Epidermal melanocyte (primary cell): ENCODE measurements around the gene NCOR2.
"Not testable (repeated sequence)": the region's sequence is repeated elsewhere in the genome, so short reads cannot be mapped to it uniquely, and the experiment has no call there.

Experiments
- DNase-seq: peaks from one replicate; pipeline ENCODE4 v3.0.0; 2011; ENCODE audit warnings: low spot score; ENCODE audit not compliant: insufficient read length

Gene NCOR2

DNA sequence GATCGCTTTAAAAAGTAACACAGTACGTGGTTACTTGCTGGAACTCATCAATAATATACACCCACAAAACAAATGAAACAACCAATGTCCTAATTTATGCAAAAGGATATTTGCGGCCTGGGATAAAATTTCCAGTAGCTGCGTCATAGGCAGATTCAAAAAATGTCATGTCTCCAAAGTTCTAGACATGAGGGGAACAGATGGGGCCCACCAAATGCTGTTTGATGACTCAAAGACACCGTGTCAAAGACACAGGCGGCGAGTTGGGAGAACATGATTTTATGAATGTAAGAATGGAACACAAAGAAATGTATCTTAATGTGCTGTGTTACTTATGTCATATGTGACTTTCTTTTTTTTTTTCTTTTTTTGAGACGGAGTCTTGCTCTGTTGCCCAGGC lies 34.3 kb upstream of the NCOR2 start:
- DNase-seq = peak; percentile 63

DNA sequence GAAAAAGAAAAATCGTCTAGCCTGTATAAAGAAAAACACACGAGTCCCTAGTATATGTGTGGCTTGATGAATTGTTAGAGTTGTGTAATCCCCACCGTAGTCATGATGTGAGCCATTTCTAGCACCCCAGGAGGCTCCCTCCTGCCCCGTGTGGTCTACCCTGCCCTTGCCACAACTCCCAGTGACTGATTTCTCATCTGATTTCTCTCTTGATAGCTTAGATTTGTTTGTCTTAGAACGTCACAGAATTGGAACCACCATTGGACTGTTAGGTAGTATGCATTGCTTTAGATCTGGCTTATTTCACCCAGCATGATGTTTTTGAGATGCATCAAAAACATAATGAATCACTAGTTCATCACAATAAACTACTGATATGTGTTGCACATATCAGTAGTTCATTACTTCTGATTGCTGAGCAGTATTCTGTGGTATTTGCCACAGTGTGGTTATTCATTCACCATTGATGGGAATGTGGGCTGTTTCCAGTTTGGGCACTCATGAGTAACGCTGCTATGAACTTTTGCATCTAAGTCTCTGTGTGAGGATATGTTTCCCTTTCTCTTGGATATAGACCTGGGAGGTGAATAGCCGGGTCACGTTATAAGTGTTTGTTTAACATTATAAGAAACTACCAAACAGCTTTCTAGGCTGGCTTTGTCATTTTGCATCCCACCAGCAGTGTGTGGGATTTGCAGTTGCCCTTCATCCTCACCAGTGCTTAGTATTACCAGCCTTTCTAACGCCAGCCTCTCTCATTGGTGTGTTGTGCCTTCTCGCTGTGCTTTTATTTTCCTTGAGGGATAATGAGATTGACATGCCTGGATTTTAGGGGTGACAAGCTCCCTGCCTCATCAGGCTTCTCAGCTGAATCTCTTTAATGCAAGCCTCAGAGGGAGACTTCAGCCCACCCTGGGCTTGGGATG lies 31.9 kb upstream of the NCOR2 start:
- DNase-seq = no peak

DNA sequence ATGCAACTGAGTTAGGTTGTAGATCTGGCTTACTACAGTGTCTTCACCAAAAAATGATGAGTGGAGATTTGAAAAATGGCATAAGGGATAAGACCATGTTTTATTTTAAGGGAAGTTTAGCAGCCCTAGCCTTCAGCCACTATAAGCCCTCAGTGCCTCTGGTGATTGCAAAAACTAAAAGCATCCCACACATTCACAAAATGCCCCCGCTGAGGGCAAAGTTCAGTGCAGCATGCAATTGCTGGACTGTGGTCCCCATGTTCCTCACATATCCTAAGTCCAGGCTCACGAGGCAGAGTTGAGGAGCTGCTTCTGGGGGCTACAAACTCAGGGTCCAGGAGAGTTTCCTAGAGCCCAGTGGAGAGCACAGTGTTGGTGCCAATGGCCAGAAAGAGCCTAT lies 29.6 kb upstream of the NCOR2 start:
- DNase-seq = no peak

DNA sequence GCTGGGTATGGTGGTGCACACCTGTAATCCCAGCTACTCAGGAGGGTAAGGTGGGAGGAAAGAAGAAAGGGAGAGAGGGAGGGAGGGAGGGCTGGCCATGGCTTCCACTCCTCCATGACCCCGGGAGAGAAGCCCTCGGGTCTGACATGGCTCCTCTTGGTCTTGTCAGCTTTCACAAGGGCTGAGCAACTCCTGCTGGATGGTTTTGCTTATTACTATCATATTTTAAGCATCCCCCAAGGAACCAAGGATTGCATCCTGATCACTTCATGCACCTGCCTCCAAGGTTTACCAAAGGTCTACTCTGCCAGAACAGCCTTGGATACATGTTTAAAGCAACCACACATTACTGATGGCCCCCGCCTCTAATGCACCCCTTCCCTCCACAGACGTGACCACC lies 28.0 kb upstream of the NCOR2 start:
- no peak for DNase-seq

DNA sequence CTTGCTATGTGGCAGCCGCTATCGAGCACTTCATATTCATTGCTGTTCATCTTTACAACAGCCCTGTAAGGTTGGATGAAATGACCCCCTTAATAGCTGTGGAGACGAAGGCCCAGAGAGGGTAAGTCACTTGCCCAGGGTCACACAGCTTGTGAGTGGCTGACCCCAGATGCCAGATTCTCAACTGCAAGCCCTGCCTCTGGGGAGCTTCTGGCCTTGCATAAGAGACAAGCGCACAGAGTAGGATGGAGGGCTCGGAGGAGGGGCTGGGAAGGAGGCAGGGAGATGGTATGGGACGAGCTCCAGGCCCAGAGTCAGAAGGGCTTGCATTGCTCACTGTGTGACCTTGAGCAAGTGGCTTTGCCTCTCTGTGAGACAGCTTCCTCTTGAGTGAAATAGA lies 27.4 kb upstream of the NCOR2 start:
- DNase-seq = no peak

DNA sequence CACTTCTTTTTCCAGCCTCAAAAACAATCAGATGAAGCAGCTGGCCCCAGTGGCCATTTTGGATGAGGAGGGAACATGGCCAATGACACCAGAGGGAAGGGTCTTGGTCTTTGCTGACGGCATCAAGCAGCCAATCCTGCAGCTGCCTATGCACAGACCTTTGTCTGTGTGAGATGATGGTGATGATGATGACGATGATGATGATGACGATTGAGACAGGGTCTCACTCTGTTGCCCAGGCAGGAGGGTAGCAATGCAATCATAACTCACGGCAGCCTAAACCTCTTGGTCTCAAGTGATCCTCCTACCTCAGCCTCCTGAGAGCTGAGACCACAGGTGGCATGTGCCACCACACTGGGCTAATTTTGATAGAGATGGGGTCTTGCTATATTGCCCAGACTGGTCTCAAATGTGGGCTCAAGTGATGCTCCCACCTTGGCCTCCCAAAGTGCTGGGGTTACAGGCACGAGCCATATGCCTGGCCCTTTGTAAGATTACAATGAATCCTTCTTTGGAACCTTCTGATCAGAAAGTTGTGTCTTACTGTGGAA lies 26.5 kb upstream of the NCOR2 start:
- no peak for DNase-seq

DNA sequence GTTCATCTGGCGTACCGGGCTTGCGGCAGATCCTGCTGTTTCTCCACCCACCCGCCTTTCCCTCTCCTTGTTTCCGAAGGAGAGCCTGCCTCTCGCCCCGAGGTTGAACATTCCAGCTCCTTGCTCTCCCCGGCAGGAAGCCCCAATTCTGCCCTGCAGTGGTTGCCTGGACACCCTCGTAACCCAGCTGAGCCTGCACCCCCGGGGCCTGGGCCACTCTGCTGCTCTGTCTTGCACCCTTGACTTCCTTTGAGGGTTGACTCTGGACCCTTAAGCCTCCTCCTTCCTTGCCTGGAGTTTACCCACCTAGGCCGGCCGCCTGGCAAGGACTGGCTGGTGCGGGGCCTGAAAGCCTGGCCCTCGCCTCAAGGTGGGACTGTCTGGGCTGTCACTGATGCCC lies 25.8 kb upstream of the NCOR2 start:
- no peak for DNase-seq

DNA sequence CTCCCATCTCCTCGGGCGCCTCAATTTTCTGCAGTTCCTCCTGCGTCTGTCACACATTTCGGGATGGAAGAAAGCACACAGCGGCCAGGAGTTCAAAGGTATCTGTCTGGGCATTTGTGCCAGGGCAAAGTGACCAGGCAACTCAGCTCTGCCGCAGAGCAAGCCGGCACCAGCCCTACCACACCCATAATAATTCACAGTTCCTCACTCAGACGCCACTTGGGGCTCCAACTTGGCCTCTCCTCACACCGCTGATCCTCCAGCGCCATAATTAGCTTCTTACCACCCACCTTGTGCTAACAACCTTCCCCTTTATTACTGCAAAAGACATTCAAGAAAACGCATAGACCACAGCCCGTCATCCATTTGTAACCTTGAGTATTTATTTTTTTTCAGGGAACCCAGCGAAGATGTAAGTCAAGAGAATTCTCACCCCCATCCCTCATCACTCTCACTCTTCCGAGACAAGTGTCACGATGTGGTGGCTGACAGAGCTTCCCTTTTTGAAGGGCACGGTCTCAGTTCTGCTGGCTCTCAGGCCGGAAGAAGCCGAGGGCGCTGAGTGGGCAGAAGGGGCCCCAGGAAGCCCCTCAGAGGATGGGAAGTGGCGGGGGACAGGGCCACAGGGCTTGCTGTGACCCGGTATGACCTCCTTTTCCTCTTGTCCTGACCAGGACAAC lies 25.2 kb upstream of the NCOR2 start:
- DNase-seq = no peak

DNA sequence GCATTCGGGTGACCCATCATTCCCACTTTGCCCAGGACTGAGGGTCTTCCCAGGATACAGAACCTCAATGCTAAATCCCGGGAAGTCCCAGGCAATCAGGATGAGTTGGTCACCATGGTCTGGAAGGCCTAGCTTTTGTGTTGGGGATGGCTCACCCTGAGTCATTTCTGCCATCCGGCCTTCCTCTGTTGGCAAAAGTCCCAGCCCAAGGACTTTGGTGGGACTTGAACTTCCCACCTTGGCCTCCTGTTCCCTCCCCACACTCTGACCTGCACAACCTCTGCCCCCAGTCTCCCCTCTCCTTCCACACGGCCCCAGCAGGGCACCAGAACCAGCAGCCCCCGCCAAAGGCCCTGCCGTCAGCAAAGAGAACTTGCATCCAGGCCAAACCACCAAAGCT lies 24.6 kb upstream of the NCOR2 start:
- DNase-seq = no peak

DNA sequence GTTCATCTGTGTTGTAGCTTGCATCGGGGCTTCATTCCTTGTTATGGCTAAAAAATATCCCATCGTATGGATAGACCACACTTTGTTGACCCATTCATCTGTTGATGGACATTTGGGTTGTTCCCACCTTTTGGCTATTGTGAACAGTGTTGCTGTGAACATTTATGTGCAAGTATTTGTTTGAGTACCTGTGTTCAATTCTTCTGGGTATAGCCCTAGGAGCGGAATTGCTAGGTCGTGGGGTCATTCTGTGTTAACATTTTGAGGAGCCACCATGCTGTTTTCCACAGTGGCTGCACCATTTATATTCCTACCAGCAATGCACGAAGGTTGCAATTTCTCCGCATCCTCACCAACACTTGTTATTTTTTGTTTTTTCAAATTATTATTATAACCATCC lies 23.0 kb upstream of the NCOR2 start:
- no peak for DNase-seq

DNA sequence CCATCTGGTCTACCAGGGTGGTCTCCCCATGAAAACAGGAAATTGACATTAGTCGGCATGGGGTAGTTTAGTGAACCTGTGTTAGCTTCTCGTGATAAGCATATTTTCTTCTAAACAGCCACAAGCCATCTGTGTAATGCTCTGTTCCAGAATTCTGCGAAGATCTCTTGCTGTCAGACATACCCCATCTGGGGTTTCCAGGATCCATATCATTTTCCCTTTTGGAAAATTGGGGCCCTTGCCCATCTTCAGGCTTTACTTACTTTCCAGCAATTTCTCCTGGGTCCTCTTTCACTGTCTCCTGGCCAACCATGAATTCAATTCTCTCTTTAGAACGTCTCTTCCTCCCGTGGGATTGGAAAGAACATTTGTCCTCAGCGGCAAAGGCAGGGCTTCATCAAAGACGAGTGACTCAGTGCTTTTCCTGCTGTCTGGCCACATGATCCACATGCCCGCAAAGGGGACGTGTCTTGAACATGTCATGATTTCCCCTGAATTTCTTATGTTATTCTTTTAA lies 21.4 kb upstream of the NCOR2 start:
- peak; percentile 55 for DNase-seq

DNA sequence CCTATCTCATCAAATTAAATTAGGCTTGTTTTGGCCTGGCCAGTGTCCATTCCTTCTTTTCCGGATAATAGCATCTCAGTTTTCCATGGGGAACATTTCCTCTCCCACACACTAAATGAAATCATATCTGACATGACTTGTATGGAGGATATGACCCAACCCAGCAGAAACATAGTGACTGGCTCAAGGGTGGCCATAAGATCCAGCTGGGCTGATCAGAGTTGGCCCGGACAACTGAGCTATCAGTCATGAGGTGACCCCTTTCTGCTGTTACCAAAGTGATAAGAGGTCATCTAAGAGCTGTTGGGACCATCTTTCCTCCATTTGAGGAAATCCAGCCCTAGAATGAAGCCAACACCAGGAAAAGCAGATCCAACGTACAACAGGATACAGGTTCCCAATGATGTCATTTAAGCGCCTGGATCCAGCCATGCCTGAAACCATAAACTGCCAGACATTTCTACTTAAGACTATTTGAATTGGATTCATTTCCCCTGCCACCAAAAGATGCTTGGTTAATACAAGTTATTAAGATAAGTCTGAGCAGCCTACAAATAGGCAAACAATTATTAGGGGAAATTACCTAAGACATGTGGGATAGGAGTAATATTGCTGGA lies 20.7 kb upstream of the NCOR2 start:
- no peak for DNase-seq

DNA sequence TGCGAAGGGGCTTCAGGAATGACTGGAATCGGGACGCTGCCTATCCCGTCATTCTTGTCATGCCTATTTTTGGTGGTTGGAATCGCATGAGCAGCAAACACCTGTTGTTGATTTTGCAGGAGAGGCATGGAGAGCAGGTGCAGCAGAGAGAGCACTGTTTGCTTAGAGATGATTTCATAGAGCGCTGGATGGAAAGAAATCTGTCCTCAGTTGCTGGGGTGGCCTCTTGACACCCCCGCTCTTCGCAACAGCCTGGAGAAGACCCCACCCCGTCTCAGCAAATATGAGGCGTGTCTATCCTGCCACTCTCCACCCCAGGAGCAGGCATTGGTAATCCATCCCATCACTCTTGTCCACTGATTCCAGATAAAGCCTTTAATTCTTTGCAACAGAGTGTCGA lies 19.3 kb upstream of the NCOR2 start:
- no peak for DNase-seq

DNA sequence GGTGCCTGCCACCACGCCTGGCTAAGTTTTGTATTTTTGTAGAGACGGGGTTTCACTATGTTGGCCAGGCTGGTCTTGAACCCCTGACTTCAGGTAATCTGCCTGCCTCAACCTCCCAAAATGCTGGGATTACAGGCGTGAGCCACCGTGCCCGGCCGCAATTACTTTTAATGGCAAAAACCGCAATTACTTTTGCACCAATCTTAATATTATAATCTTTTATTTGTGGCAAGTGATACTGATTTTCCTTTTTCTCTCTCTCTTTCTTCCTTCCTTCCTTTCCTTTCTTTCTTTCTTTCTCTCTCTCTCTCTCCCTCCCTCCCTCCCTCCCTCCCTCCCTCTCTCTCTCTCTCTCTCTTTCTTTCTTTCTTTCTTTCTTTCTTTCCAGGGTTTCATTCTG lies 17.1 kb upstream of the NCOR2 start:
- DNase-seq = not testable (repeated sequence)

DNA sequence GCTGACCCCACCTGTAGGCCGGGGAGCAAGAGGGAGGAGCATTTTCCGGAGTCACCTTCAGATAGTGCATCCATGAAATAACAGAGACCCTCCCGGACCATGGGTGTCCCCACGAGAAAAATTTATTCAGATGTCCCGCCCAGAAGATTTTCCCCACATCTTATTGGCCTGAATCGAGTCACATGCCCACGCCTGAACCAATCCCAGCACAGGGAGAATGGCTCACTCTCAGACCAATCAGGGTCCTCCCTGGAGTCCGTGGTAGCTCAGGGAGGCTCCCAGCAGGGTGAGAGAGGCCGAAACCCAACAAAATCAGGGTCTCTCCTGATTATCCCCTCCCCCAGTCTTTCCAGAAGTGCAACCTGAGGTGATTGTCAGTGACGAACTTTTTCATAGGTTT lies 16.4 kb upstream of the NCOR2 start:
- no peak for DNase-seq

DNA sequence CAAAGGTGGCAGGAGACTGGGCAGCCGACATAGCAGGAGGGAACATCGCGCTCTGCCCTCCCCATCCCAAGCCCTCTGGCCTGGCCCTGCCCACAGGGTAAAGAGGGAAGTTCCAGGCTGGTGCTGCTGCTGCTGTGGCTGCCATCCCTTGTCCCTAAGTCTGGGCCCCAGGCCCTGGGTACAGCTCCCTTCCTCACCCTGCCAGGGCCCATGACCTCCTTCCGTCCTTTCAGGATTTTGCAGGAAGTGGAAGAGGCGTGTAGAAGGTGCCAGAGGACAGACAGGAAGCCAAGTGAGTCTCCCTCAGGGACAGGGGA lies 14.7 kb upstream of the NCOR2 start:
- DNase-seq = no peak

DNA sequence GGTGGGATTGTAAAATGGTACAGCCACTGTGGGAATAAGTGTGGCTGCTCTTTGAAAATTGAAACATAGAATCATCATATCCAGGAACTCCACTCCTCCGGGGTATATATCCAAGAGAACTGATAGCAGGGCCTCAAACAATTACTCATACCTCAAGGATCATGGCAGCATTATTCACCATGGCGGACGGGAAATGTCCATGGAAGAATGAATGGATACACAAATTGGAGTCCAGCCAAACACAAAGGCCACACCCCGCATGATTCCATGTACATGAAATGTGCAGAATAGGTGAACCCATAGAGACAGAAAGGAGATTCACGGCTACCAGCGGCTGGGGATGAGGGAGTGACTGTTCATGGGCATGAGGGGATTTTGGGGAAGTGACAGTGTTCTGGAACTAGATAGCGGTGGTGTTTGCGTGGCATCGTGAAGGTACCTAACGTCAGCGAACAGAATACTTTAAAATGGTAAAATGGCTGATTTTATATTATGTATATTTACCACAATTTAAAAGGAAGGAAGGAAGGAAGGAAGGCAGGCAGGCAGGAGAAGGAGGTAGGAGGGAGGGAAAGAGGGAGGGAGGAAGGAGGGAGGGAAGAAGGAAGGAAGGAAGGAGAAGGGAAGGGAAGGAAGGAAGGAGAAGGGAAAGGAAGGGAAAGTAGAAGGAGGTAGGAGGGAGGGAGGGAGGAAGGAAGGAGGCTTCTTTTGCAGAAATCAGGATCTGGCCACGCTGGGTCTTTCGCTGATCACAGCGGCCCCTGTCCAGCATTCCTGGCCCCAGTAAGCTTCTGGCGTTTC lies 14.1 kb upstream of the NCOR2 start:
- no peak for DNase-seq

DNA sequence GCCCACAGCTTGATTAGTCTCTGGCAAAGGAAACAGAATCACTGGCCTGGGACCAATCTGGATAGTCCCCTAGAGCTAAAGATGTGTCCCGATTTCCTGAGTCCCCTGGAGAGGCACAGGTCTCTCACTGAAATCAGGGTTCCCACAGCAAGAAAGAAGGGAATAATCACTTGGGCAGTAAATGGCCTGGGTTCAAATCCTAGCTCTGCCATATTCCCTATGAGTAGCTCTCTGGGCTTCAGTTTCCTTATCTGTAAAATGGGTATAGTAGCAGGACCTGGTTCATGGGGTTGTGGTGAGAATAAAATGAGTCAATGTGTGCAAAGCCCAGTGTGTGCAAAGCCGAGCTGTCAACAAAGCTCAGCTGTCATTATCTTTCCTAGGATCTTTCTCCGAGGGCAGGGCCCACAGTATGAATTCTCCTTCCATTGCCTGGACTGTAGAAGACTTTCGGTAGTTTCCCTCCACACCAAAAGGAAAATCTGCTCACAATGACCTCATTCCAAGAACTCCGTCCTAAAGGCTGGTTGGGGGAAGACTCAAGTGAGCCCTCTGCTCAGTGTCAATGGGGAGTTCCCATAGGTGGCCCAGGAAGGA lies 12.6 kb upstream of the NCOR2 start:
- DNase-seq = no peak

DNA sequence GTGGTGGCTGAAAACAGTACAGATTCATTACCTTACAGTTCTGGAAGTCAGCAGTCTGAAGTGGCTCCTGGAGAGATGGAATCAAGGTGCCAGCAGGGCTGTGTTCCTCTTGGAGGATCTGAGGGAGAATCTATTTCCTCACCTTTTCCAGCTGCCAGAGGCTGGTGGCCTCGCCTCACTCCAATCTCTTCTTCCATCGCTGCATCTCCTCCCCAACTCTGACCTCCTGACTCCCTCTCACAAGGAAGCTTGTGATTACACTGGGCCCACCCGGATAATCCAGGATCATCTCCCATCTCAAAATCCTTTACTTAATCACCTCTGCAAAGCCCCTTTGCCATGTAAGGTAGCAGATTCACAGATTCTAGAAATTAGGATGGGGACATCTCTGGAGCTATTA lies 11.4 kb upstream of the NCOR2 start:
- DNase-seq = no peak

DNA sequence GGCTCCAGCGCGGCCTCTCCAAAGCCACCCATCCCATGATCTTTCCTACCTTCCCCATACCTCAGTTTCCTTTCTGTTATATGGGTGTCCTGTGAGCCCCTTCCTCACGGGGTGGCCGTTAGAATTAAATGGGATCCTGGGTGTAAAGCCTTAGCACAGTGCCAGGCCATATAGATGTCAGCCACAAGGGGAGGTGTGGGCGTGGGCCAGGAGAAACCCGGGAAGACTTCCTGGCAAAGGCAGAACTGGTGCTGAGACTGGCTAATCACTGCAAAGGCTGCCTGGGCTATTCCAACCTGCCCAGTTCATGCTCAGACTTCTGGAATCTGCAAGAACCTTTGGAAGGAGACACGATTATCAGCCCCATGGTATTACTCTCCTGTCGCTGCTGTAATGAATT lies 11.0 kb upstream of the NCOR2 start:
- no peak for DNase-seq

DNA sequence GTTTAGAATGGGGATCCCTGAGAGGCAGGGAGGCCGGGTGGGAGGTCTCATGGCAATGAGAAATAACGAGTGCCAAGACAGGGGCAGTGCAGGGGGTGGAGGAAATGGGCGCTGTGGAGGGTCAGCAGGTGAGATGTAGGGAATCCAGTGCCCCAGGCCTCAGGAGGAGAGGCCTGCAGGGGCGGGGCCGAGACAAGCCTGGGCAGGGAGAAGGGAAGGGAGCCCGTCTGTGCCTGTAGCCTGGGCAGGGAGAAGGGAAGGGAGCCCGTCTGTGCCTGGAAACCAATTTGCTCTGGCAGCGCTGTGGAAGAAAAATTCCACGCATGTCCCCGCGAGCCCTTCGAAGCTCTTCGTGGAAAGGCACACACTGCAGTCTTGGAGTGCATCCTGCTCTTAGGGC lies 10.6 kb upstream of the NCOR2 start:
- DNase-seq = no peak
